CD4-positive, alpha-beta T cell treated with Interleukin-2 at 100 ng/mL for 4 hours (primary cell): Measurements from ENCODE around the gene AK4.
"Not testable (repeated sequence)": the region's sequence is repeated elsewhere in the genome, so short reads cannot be mapped to it uniquely, and the experiment has no call there.

Experiments used
- DNase-seq: peaks from one replicate; pipeline ENCODE4 v3.0.0-alpha.2; 2020; ENCODE audit warnings: low spot score

AK4 gene

DNA sequence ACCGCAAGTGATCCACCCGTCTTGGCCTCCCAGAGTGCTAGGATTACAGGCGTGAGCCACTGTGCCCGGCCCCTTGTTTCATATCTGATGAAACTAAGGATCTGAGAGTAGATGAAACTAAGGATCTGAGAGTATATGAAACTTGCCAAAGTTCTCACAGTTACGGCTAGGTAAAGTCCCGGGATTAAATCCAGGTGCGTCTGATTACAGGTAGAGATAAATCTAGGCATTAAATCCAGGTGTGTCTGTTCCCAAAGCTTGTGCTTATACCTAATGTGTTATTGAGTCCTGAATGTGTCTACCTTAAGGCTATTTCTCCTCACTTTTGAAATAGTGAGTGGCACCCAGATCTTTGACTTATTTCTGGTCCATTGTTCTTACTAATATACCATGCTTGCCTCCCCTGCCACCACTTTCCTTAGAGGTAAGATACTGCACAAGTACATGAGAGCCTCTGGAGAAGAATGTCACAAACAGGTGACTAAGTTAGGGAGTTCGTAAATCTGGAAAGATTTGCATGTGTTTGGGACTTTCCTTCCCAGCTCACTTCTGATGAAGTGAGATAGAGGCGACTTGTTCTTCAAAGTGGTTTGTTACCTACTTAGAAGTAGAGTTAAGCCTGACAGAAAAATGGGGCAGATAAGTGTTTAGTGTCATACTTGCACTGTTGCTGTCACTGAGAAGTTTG lies 66.5 kb downstream of the AK4 start:
- DNase-seq: no peak

DNA sequence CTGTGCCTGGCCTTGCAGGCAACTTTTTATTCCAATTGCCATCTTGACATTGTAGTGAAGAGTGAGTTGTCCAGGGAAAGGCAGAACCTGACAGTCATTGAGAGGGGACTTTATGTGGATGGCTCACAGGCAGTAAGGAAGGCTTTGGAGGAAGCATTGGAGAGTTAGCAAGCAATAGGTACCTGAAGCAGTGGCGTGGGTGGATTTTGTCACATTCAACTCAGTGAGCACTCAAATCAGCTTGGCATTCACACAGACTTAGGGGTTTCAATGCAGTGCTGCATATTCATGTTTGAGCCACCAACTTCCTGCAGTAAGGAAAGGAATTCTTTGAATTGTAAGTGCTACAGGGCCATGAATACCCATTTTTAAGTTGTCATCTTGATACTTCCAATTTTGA lies 69.0 kb downstream of the AK4 start:
- no peak for DNase-seq

DNA sequence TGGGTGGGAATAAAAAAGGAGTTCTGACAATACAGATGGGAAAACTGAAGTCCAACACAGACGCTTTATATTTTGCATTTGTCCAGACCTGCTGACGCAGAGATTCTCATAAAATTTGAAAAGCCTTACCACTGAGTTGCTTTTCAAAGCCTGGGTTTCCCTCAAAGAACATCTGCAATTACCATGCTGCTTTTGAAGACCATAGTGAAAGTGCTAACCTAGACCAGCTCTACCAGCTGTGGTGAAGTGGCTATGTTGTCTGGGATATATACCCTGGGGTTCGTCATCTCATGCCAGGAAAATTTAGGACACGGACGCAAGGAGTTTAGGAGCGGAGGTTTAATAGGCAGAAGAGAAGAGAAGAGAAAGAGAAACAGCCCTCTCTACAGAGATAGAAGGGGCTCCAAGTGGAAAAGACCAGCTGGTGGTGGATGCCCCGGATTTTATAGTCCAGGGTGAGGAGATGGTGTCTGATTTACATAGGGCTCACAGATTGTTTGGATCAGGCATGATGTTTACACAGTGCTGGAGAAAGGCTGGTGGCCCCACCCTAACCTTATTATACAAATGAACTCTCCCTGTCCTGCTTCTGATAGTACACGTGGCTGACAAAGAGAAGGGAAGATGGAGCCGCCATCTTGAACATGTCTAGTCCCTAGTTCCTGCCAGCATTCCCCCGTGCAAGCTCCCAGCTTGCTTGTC lies 73.8 kb downstream of the AK4 start:
- no peak for DNase-seq

DNA sequence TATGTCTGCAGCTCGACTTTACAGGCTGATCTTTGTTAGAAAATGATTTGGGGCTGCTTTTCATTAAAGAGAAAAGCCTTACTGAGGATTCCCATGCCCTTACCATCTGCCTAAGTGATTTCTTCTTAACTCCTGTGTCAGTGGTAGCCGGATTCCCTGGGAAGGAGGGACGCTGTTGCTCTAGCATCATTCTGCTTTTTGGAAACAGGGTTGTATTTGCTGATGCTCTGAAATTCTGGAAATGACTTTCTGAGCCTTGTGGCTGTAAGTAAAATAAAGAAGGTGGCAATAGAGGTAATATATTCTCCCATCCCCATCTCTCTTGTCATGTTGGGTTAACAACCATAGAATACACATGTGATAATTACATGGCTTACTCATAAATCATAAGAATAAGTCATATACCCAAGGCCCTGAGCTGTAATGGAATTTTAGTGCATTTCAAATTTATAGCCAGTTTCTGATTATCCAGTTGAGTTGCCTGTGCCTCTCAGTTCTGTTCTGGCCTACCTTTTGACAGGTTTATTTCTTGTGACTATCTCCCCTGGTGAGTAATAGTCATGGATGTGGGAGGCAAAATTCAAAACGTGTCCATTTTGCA lies 74.4 kb downstream of the AK4 start:
- no peak for DNase-seq

DNA sequence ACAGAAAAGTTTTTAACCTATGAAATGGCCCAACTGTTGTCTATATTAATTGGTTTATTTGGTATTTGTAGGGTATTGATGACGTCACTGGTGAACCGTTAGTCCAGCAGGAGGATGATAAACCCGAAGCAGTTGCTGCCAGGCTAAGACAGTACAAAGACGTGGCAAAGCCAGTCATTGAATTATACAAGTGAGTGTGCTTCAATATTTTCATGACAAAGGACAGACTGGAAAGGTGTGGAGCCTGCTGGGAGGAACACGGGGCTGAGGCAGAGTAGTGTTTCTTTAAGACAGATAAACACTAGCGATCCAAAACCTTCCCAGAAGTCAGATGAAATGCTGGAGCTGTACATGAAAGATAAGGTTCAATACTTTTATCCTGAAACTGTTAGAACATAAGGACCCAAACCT lies 76.7 kb downstream of the AK4 start:
- no peak for DNase-seq

DNA sequence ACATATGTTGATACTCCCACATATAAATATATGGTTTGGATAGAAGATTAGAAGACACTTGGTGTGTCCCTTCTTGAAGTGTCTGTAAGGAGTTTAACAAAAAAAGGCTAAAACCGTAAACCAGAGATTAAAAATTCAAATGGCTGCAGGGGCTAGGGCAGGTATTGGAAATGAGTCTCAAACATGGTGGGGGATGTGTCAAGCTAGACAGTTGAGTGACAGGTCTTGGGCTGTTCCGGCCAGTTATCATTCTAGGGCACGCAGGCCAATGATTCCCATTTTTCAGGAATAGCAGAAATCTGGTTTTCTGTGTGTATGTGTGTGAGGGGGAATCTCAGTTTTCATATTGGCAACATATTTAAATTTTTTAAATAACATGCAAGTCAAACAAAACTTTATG lies 77.2 kb downstream of the AK4 start:
- no peak for DNase-seq

DNA sequence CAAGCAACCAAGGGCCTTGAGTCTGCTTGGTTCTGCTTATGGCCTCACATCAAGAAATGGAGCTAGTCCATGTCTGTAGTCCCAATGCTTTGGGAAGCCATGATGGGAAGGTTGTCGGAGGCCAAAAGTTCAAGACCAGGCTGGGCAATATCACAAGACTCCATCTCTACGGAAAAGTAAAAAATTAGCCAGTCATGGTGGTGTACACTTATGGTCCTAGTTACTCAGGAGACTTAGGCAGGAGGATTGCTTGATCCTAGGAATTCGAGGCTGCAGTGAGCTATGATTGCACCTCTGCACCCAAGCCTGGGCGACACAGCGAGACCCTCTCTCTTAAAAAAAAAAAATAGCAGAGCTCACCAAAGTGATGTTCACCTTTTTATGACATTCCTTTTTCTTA lies 81.2 kb downstream of the AK4 start:
- no peak for DNase-seq

DNA sequence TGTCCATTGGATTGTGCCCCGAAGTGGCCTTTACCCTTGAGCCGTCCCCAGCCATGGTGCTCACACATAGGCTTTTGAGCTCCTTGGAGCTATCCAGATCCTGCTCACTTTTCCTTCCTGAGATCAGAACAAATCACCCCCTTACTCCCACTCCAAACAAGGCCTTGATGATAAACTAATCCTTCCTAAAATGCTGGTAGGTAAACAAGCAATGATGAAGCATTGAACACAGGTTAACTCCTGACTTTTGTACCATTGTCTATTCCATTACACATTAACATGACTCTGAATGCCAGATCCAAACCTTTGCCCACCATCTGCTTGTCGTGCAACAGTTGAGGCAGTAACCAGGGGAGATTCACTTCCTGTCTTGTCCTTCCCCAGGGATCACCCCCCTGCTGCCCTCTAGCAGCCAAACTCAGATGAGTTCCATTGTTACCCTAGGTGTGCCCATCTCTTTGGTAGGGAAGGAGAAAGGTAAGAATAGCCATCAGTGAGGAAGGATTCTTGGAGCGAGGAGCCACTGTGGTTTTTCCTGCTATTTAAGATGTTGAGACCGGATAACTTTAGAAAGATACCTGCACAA lies 81.8 kb downstream of the AK4 start:
- DNase-seq: no peak

DNA sequence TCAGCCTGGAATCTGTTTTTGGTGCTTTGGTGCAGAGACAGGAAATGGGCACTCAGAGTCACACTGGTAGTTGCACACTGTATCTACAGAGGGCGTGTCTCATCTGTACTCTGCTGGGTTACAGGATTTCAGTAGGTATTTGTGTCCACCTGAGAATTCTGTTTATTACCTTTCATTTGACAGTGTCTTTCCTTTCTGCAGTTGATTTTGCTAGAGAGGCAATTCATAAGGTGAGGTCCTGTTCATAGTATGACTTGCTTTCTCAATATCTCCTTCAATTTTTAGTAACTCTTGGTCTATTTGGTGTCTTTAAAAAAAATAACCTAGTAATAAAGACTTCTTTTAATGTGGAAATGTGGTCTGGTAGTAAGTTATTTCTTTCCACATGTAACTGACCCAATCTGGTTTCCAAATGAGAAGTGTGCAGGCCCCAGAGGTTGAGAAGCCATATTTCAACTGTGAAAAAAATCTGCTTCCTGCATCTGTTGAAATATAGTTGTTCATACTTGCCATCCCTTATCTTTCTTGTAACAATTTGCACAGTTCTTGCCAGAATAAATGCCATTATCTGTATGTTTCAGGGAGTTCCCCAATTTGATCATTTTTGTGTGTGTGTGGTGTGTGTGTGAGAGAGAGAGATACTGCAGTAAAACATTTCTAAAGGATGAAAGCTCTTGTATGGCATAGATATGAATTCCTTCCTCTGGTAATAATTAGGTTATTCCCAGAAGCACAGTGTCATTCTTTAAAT lies 82.9 kb downstream of the AK4 start:
- DNase-seq: no peak

DNA sequence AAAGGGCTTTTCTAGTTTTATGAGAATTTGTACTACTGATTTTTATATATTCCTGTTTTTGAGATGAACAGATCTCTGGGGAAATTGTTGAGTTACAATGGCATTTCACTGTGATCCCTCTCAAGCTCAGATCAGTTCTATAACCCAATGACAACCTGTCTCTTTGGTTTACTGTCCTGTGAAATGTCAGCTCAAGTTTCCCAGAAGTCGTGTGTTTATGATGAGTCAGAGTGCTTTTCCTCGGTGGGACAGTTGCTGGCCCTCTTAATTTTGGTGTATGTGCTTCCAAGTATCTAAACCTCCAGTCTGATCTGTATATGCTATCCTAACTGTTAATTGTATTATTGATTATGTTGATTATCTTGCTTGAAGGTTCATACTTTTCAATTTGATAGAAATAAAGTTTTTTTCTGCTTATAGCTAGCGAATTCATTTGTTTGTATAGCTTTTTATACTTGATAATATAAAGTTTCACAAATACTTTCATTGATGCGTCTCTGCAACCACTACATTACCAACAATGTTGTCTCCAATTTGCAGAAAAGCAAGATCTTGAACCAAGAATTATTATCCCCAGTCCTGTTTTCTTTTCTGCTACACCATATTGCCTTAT lies 83.8 kb downstream of the AK4 start:
- DNase-seq: no peak

DNA sequence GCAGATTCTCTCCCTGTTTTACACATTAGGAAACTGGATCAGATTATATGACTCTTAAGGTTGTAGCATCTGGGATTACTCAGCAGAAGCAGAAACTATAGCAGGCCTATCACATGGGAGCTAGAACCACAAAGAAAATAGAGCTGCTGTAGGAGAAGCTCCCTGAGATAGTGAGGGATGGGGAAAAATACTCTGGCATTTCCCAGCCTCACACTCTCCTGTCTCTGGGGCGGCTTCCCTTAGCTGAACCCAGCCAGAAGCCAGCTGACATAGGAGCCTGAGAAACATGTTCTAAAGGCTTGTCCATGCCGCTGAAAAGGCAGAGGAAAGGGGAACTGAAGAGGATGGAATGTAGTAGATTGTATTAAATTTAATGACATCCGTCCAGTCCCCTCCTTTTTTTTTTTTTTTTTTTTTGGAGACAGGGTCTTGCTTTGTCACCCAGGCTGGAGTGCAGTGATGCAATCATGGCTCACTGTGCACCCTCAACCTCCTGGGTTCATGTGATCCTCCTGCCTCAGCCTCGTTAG lies 84.5 kb downstream of the AK4 start:
- no peak for DNase-seq

DNA sequence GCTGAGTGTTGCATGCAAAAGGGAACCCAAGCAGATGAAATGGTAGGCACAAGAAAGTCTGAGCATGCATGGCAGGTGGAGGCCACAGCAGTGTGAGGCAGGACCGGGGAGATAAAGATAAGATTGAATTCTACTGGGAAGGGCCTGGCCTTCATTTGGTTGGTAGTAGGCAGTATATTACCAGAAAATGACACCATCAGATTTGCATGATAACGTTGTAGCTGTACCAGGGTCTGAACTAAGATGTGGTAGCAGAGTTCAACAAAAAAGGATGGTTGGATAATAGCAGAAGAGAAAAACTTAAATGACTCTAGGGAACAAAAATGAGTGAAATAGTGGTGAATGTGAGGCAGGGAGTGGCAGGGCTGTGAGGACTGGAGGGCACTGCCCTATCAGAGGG lies 85.8 kb downstream of the AK4 start:
- no peak for DNase-seq

DNA sequence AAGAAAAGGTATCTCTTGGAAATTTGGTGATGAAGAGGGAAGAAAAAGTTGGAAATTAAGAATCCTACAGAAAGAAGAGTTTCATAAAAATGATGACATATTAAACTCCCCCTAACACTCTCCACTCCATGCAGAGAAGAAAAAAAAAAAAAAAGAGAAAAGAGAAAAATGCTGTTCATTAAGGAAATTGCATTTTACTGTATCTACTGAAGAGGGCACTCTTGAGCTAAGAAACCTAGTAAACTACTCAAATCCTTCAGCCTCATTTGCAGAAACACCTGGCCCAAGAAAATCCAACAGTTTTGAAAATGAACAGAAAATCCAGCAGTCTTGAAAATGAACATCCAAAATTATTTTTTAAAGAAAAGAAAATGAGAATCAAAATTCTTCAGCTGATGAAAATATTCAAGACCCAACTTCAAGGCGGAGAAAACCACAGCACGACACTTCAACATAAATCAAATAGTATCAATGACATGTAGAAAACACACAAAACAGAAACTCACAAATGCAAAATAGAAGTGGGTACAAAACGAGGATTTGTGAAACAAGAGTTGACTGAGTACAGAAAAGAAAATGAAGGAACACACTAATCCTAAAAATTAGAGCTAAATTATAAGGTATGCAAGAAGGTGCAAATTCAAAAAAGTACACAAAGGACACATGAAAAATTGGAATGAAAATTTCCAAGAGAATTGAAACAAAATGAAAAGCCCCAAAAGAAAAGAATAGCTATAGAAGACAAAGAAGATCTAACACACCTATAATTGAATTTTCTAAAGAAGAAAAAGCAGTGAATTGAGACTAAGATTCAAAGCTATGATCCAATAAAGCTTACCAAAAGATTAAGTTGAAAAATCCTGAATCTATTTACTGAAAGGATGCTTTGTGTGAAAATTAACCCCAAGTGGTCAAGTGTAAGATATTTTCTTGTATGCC lies 88.1 kb downstream of the AK4 start:
- peak; percentile 33 for DNase-seq

DNA sequence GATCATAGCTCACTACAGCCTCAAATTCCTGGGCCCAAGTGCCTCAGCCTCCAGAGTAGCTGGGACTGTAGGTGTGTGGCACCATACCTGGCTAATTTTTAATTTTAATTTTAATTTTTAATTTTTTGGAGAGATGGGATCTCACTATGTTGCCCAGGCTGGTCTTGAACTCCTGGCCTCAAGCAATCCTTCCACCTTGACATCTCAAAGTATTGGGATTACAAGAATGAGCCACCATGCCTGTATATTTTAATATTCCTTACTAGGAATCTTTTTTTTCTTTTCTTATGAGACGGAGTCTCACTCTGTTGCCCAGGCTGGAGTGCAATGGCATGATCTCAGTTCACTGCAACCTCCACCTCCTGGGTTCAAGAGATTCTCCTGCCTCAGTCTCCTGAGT lies 89.1 kb downstream of the AK4 start:
- DNase-seq: not testable (repeated sequence)

DNA sequence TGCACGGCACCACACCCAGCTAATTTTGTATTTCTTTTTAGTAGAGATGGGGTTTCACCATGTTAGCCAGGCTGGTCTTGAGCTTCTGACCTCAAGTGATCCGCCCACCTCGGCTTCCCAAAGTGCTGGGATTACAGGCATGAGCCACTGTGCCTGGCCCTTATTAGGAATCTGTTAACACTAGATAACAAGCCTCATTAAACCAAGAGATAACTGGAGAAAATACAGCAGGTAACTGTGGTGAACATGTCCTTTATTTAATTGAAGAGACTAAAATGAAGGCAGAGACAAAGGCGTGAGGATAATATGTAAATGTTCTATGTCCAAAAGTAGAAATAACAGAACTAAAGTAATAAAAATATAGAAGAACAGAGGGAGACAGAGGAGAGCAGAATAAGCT lies 89.5 kb downstream of the AK4 start:
- DNase-seq: no peak

DNA sequence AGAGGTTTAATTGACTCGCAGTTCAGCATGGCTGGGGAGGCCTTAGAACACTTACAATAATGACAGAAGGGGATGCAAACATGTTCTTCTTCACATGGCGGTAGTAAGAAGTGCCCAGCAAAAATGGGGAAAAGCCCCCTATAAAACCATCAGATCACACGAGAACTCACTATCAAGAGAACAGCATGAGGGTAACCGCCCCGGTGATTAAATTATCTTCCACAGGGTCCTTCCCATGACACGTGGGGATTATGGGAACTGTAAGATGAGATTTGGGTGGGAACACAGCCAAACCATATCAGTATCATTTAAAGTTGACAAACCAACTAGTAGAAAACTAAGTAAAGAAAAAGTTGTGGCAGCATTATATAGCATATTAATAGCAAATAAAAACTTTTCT lies 90.0 kb downstream of the AK4 start:
- DNase-seq: no peak

DNA sequence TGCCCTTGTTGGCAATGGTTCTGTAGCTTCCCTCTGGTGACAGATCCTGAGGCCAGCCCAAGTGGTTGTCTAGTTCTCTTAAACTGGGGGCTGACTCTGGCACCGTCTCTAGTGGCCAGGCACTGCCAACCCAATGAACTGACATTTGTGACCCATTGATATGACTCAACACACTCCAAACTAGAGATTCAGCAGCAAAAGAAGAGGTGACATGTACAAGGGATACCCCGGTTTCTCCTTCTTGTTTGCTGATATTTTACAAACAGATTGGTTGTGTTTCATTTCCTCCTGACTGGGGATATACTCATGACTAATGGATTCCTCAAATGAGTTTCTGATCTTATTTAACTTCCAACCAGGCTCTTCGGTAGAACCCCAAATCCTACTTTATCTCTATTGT lies 95.5 kb downstream of the AK4 start:
- DNase-seq: no peak

DNA sequence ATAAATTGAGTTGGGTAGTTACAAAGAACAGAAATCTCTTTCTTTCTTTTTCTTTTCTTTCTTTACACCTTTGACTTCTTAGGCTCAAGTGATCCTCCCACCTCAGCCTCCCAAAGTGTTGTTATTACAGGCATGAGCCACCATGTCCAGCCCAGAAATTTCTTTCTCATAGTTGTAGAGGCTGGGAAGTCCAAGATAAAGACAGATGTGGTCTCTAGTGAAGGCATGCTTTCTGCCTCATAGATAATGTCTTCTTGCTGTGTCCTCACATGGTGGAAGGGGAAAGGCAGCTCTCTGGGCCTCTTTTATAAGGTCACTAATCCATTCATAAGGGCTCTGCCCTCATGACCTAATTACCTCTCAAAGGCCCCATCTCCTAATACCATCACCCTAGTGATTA lies 97.3 kb downstream of the AK4 start:
- no peak for DNase-seq

DNA sequence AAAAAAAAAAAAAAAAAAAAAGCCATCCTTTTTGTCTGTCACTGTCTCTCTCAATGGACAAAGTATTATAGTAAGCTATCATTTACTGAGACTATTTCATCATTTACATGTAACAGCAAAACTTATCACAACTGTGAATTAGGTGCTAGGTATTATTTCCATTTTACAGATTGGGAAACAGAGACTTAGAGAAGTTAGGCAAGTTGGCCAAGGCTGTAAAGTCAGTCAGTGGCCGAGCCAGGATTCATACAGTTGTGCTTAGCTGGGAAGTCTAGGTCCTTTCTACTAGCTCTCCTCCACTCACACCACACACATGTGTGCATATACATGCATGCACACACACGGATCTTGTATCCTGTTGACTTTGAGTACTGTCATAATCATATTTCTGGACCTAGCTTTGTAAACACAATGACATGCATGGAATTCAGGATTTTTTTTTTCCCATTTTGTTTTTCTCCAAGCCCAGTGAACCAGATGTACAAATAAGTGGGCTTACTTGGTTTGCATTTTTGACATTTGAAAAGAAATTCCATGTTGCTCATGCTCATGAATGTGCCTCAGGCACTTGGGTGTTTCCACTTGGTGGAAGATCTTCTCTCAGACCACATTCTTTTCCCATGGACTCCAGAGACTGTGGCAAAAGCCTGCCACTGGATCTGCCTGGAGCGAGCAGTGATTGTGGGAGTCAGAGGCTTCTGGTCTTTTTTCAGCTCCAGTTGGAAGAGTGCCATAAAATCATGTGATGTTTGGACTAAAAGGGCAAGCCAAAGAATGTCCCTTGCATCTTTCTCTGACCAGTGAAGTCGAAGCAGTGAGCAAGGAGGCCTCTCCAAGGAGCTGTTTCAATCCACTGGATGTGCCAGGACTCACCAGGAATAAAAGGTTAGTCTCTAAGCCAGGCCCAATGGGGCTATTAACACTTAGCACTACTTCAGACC lies 99.7 kb downstream of the AK4 start:
- DNase-seq: no peak

DNA sequence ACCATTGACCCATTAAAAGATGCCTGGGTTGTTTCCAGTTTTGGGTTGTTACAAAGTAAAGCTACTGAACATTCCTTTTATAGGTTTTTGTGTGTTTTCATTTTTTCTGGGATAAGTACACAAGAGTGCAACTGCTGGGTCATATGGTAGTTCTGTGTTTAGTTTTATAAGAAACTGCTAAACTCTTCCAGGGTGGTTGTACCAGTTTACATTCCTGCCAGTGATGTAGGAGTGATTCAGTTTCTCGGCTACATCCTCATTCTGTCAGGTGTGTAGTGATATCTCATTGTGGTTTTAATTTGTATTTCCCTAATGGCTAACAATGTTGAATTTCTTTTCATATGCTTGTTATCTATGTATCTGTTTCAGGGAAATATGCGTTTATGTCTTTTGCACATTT lies 102.8 kb downstream of the AK4 start:
- no peak for DNase-seq
